SK-N-SH (cell line): Measurements from ENCODE around the gene NOG. TPM values are rescaled to one million over a fixed set of nuclear protein-coding genes. Genes with fewer than 3 reads are reported as not detected.

Experiments
- CTCF ChIA-PET: fragments of 300-600, 350-600 bp; formaldehyde crosslinking; extraction: SDS; loops from one replicate; lab custom pipeline; 2021; lab: Yijun Ruan, JAX
- POLR2A ChIA-PET: fragments of 350-600 bp; sonication (Branson Sonifier 250); formaldehyde crosslinking; extraction: SDS; loops from one replicate; lab custom pipeline; 2020; ENCODE audit warnings: antibody characterized with exemption, inconsistent platforms; lab: Yijun Ruan, JAX
- DNase-seq: peaks from one replicate; pipeline ENCODE4 v3.0.0; 2012
- H2AFZ ChIP-seq: fragments of 200-600 bp; sonication (generic); 2 replicates; pipeline ENCODE4 v1.8.1; 2016; ENCODE audit warnings: antibody characterized with exemption, mild to moderate bottlenecking, low read depth
- H3F3A ChIP-seq: fragments of 200-600 bp; sonication (generic); replicated peaks from 2 replicates; pipeline ENCODE3; 2016; ENCODE audit warnings: antibody characterized with exemption, mild to moderate bottlenecking; ENCODE audit not compliant: insufficient read depth
- H3K27ac ChIP-seq, 2 experiments: fragments of 200-500 bp in 1 of 2; fragments of 200-600 bp in 1 of 2; sonication (Bioruptor generic) in 1 of 2; sonication (generic), shearing (Covaris generic) in 1 of 2; 2 replicates each; pipeline versions ENCODE4 v1.5.1 to v1.6.1; 2014 to 2016; ENCODE audit warnings: low read depth in 2 of 2, inconsistent platforms in 1 of 2, low read length in 1 of 2, mild to moderate bottlenecking in 1 of 2, mixed read lengths in 1 of 2
- H3K27me3 ChIP-seq: fragments of 200-600 bp; sonication (generic), shearing (Covaris generic); 2 replicates; pipeline ENCODE4 v1.6.1; 2016; ENCODE audit warnings: mixed run types; ENCODE audit not compliant: insufficient read depth
- H3K36me3 ChIP-seq, 2 experiments: fragments of 200-500 bp in 1 of 2; fragments of 200-600 bp in 1 of 2; sonication (Bioruptor generic) in 1 of 2; sonication (generic) in 1 of 2; replicated peaks in 1 of 2; 2 replicates each; pipeline versions ENCODE3 to v1.5.1; 2014 to 2016; ENCODE audit warnings: low read length in 1 of 2, mild to moderate bottlenecking in 1 of 2; ENCODE audit not compliant: insufficient read depth in 2 of 2, control insufficient read depth in 1 of 2
- H3K4me1 ChIP-seq, 2 experiments: fragments of 200-500 bp in 1 of 2; fragments of 200-600 bp in 1 of 2; sonication (Bioruptor generic) in 1 of 2; sonication (generic), shearing (Covaris generic) in 1 of 2; 2 replicates each; pipeline versions ENCODE4 v1.5.1 to v1.6.1; 2014 to 2016; ENCODE audit warnings: low read depth in 1 of 2, low read length in 1 of 2, mixed run types in 1 of 2; ENCODE audit not compliant: insufficient read depth in 2 of 2, control insufficient read depth in 1 of 2
- H3K4me2 ChIP-seq: fragments of 200-600 bp; sonication (generic), shearing (Covaris generic); 2 replicates; pipeline ENCODE4 v1.6.1; 2017; ENCODE audit warnings: mixed run types
- H3K4me3 ChIP-seq, 2 experiments: fragments of 200-500 bp in 1 of 2; fragments of 200-600 bp in 1 of 2; sonication (Bioruptor generic) in 1 of 2; sonication (generic), shearing (Covaris generic) in 1 of 2; 2 replicates each; pipeline versions ENCODE4 v1.5.1 to v1.8.1; 2014 to 2016; ENCODE audit warnings: low read depth in 2 of 2, inconsistent platforms in 1 of 2, low read length in 1 of 2, mild to moderate bottlenecking in 1 of 2, mixed read lengths in 1 of 2, moderate library complexity in 1 of 2
- H3K79me2 ChIP-seq: fragments of 200-600 bp; sonication (generic); 2 replicates; pipeline ENCODE4 v1.8.1; 2017; ENCODE audit warnings: mild to moderate bottlenecking; ENCODE audit not compliant: insufficient read depth
- H3K9ac ChIP-seq: fragments of 200-600 bp; sonication (generic); 2 replicates; pipeline ENCODE4 v1.6.1; 2017; ENCODE audit warnings: mixed run types
- H3K9me2 ChIP-seq: fragments of 200-600 bp; sonication (generic); 2 replicates; pipeline ENCODE4 v1.6.1; 2017; ENCODE audit warnings: mixed run types
- H3K9me3 ChIP-seq: fragments of 200-600 bp; sonication (generic); 2 replicates; pipeline ENCODE4 v1.6.1; 2017; ENCODE audit warnings: mixed run types, mild to moderate bottlenecking, moderate library complexity
- H4K20me1 ChIP-seq: fragments of 200-600 bp; sonication (generic); 2 replicates; pipeline ENCODE4 v1.6.1; 2017; ENCODE audit warnings: mild to moderate bottlenecking, mixed run types; ENCODE audit not compliant: insufficient read depth
- CHD2 ChIP-seq: fragments of 150-350 bp; IDR thresholded peaks from 2 replicates; pipeline ENCODE4 v1.6.1; 2018; ENCODE audit warnings: low read length; ENCODE audit not compliant: partially characterized antibody
- CTCF ChIP-seq: fragments of 200-600 bp; sonication (generic); IDR thresholded peaks from 2 replicates; pipeline ENCODE4 v1.6.1; 2017; ENCODE audit warnings: antibody characterized with exemption, mild to moderate bottlenecking, moderate library complexity
- MAX ChIP-seq: IDR thresholded peaks from 2 replicates; pipeline ENCODE4 v1.4.0; 2012; ENCODE audit warnings: low read depth
- MXI1 ChIP-seq: IDR thresholded peaks from 2 replicates; pipeline ENCODE4 v1.6.1; 2012; ENCODE audit warnings: mild to moderate bottlenecking, low read depth, low read length, improper control_type of control experiment
- PBX3 ChIP-seq: IDR thresholded peaks from 2 replicates; pipeline ENCODE4; 2012
- RFX5 ChIP-seq: IDR thresholded peaks from 2 replicates; pipeline ENCODE4 v1.6.1; 2012; ENCODE audit warnings: mild to moderate bottlenecking, improper control_type of control experiment, low read length
- RXRA ChIP-seq: IDR thresholded peaks from 2 replicates; pipeline ENCODE4 v1.4.0; 2012; ENCODE audit warnings: low read depth, mild to moderate bottlenecking, borderline replicate concordance
- USF1 ChIP-seq: IDR thresholded peaks from 2 replicates; pipeline ENCODE4 v1.4.0; 2012; ENCODE audit warnings: low read depth, borderline replicate concordance
- WGBS: methylation state at CpG from one replicate; pipeline ENCODE4 v1.1.6; 2017; ENCODE audit warnings: low lambda C conversion rate; 5-methylcytosine and 5-hydroxymethylcytosine counted together
- polyA plus RNA-seq, 3 experiments: library from polyadenylated mRNA; depleted of rRNA; stranded (reverse); fragments of >200 nt; gene quantifications; 2 replicates each; pipeline ENCODE4 v1.2.3, GENCODE V29; 2012

Gene NOG
- polyA plus RNA-seq, 1 of the 3 experiments (the other 2 are of a cell fraction), result 3.1 TPM

- DNase-seq, result peak; percentile 35
These were observed 2.6 kb downstream of the NOG start for GRCh38 chr17:56595831-56596690.

More at GRCh38 chr17:56595831-56596690, 2.6 kb downstream of the NOG start:
- WGBS, result 12% methylated on average over 30 of the region's 43 CpGs
- 0 out of 4 replicates have a peak overlapping the region, but pooled peaks of 1 of the 2 experiments have one; percentile 6 for H3K27ac ChIP-seq
- H3K9me3 ChIP-seq, result no peaks in the 10 kb centered on the region
- TF ChIP-seq USF1 (peak; percentile 37; the same call in 1 of the 2 replicates), CHD2 (no peak), CTCF (no peak), RFX5 (no peak), MAX (peak; percentile 86), PBX3 (no peak), MXI1 (no peak), RXRA (no peak)
- TF ChIP-seq, all 33 proteins: peak for 2
- no peaks in the 10 kb centered on the region for H3K36me3 ChIP-seq
- H3F3A ChIP-seq, result peaks cover 31% of the 10 kb centered on the region
- no peak overlapping the region; the same call in 1 of the 2 replicates for H3K9ac ChIP-seq
- peaks cover 8% of the 10 kb centered on the region; the same call in 1 of the 2 replicates for H3K27me3 ChIP-seq
- peak overlapping the region; percentile 57; the same call in 1 of the 2 replicates for H2AFZ ChIP-seq
- no peaks in the 10 kb centered on the region for H4K20me1 ChIP-seq
- no peaks in the 10 kb centered on the region for H3K9me2 ChIP-seq
- H3K79me2 ChIP-seq, result peaks cover 9% of the 10 kb centered on the region; the same call in 1 of the 2 replicates
- H3K4me1 ChIP-seq, result peaks cover 5 to 18% of the 10 kb centered on the region in 2 experiments; a peak in 3 of 4 replicates
- peak overlapping the region; percentile 98 for H3K4me2 ChIP-seq
- CTCF ChIA-PET, result interaction anchor here (1.0 to 11.7 kb wide), 4 partner anchors 14 to 185 kb away, joined by 3 to 253 read pairs (median 36); no protein-coding TSS in a partner anchor
- peak overlapping the region; percentile 6; a peak in 2 of 4 replicates for H3K4me3 ChIP-seq
- POLR2A ChIA-PET, result no interaction called here
